Measurements from ENCODE around the gene KIF1A. TPM values are rescaled to one million over a fixed set of nuclear protein-coding genes. Genes with fewer than 3 reads are reported as not detected.

Gene KIF1A
- total and polyA plus RNA-seq, 2 of the 13 experiments (the other 11 are each of a cell fraction or from before 2014, with no cell fraction given), result 0.01 TPM; not detected in 1

DNA sequence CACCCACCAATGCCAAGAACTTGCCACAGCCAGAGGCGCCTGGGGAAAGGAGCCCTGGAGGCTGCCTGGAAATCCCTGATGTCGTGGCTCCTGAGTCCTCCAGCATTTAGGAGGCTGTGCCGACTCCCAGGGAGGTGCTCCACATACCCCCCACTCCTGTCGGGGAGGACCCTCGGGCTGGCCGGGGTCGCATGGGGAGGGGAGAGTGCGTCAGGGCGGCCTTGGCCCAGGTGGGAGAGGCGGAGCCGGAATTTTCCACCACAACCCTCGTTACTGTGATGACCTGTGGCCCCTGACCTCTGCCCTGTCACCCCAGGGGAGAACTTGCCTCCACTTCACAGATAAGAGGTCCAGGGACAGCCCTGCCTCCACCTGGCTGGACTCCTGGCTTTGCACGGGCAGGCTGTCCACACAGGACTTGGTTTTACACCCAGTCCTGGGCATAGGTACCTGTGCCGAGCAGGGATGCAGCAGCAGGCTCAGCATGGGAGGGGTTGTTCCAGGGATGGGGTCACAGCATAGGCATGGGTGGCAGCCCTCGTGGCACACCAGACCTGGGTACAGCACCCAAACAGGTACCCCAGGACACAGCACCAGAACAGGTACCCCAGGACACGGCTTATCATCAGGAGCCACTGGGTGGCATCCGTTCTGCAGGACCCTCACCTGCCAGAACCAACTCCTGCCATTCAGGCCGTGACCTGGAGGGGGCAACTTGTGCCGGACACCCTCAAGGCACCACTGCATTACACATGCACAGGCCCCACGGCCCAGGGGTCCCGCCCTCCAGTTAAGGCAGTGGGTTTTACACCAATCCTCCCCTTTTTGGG, 36.3 kb upstream of the KIF1A start (continued):
- TF ChIP-seq, protein P1, sequence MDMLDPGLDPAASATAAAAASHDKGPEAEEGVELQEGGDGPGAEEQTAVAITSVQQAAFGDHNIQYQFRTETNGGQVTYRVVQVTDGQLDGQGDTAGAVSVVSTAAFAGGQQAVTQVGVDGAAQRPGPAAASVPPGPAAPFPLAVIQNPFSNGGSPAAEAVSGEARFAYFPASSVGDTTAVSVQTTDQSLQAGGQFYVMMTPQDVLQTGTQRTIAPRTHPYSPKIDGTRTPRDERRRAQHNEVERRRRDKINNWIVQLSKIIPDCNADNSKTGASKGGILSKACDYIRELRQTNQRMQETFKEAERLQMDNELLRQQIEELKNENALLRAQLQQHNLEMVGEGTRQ (IDR thresholded peaks at IDR 0.05; ENCODE audit: low read depth, low read length), result no peak
- TF ChIP-seq, protein P1 (CRISPR knock-in tag; IDR thresholded peaks at IDR 0.05; ENCODE audit: borderline replicate concordance), result no peak
- TF ChIP-seq ZSCAN22 (CRISPR knock-in tag; IDR thresholded peaks at IDR 0.05), result peak; percentile 93
- no peak for TF ChIP-seq ISX (CRISPR knock-in tag; conservative IDR thresholded peaks at IDR 0.05)
- no peak for TF ChIP-seq RBM39 (IDR thresholded peaks at IDR 0.05; ENCODE audit: low read depth, low read length, poor library complexity, severe bottlenecking)
- TF ChIP-seq, protein P2, sequence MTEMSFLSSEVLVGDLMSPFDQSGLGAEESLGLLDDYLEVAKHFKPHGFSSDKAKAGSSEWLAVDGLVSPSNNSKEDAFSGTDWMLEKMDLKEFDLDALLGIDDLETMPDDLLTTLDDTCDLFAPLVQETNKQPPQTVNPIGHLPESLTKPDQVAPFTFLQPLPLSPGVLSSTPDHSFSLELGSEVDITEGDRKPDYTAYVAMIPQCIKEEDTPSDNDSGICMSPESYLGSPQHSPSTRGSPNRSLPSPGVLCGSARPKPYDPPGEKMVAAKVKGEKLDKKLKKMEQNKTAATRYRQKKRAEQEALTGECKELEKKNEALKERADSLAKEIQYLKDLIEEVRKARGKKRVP (CRISPR knock-in tag; IDR thresholded peaks at IDR 0.05), result no peak; a peak in 1 of 4 replicates
- TF ChIP-seq ZSCAN9 (CRISPR knock-in tag; IDR thresholded peaks at IDR 0.05; ENCODE audit: borderline replicate concordance), result no peak; the same call in 1 of the 2 replicates
- no peak for TF ChIP-seq ZFP62 (CRISPR knock-in tag; IDR thresholded peaks at IDR 0.05)
- TF ChIP-seq ZBTB26 (CRISPR knock-in tag; IDR thresholded peaks at IDR 0.05; ENCODE audit: borderline replicate concordance), result no peak
- TF ChIP-seq ZNF34 (CRISPR knock-in tag; IDR thresholded peaks at IDR 0.05; ENCODE audit: borderline replicate concordance), result 0 out of 2 replicates have a peak, but pooled peaks have one; percentile 84
- TF ChIP-seq, protein P3, sequence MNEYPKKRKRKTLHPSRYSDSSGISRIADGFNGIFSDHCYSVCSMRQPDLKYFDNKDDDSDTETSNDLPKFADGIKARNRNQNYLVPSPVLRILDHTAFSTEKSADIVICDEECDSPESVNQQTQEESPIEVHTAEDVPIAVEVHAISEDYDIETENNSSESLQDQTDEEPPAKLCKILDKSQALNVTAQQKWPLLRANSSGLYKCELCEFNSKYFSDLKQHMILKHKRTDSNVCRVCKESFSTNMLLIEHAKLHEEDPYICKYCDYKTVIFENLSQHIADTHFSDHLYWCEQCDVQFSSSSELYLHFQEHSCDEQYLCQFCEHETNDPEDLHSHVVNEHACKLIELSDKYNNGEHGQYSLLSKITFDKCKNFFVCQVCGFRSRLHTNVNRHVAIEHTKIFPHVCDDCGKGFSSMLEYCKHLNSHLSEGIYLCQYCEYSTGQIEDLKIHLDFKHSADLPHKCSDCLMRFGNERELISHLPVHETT (CRISPR knock-in tag; conservative IDR thresholded peaks at IDR 0.05), result no peak; the same call in 1 of the 2 replicates
- TF ChIP-seq BORCS8-MEF2B (CRISPR knock-in tag; IDR thresholded peaks at IDR 0.05), result peak; percentile 64
- 0 out of 2 replicates have a peak, but pooled peaks have one; percentile 40 for TF ChIP-seq ZNF329 (CRISPR knock-in tag; IDR thresholded peaks at IDR 0.05; ENCODE audit: low read depth)
- no peak for TF ChIP-seq AHR (CRISPR knock-in tag; IDR thresholded peaks at IDR 0.05)
- no peak for TF ChIP-seq DNMT1 (CRISPR knock-in tag; IDR thresholded peaks at IDR 0.05)
- no peak for TF ChIP-seq ZNF772 (CRISPR knock-in tag; IDR thresholded peaks at IDR 0.05)
- TF ChIP-seq, protein P4, sequence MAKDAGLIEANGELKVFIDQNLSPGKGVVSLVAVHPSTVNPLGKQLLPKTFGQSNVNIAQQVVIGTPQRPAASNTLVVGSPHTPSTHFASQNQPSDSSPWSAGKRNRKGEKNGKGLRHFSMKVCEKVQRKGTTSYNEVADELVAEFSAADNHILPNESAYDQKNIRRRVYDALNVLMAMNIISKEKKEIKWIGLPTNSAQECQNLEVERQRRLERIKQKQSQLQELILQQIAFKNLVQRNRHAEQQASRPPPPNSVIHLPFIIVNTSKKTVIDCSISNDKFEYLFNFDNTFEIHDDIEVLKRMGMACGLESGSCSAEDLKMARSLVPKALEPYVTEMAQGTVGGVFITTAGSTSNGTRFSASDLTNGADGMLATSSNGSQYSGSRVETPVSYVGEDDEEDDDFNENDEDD (CRISPR knock-in tag; IDR thresholded peaks at IDR 0.05; ENCODE audit: borderline replicate concordance), result peak; percentile 50
- TF ChIP-seq PPARG (CRISPR knock-in tag; conservative IDR thresholded peaks at IDR 0.05), result no peak
- TF ChIP-seq ZSCAN29 (CRISPR knock-in tag; conservative IDR thresholded peaks at IDR 0.05), result peak; percentile 83
- TF ChIP-seq PHF21A (CRISPR knock-in tag; IDR thresholded peaks at IDR 0.05), result no peak
- no peak; the same call in 1 of the 2 replicates for TF ChIP-seq RNF2 (conservative IDR thresholded peaks at IDR 0.05; ENCODE audit: low read depth)
- TF ChIP-seq MED1 (CRISPR knock-in tag; IDR thresholded peaks at IDR 0.05), result peak; percentile 33; the same call in 1 of the 2 replicates
